ENCODE measurements around the gene CCDC92B.

DNA sequence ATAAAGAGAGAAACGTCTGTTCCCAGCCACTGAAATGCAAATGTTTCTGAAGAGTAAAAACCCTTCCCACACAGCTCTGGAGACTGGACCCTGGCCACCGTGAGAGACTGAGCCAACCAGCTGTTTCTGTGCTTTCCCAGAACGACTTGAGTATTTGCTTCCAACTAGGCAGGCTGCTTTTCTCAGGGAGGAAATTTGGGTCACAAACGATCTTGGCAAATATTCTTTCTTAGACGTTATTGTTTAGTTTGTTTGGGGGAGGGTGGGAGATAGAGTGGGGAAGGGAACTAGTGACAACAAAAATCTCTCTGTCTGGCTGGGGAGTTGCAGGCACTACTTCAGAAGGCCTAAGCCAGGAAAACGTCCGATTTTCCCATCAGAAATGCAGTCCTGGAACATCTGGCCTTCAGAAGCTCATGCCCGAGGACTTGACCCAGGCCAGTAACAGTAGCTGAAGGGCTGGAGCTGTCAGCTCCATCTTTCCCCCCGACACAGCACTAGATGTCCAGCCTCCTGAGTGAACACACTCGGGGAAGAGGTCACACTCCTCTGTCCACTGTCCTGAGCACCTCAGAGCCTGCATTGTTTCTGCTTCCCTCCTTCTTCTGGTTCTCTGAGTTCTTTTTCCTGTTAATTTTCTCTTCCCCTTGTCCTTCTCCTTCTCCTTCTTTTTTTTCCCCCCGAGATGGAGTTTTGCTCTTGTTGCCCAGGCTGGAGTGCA, 4.0 kb downstream of the CCDC92B start:
- TF ChIP-seq MXI1 (IDR thresholded peaks at IDR 0.05; ENCODE audit: low read depth, low read length) (no peak), POLR2A (IDR thresholded peaks at IDR 0.05; ENCODE audit: low read depth, low read length) (no peak)

Data from GM12878 (cell line).